Prostate gland (tissue), 2 donors: ENCODE data around the gene MRPS27.

Source experiments
- CTCF ChIP-seq, 4 experiments: fragments of 200-600 bp in 2 of 4; fragments of 450-650 bp in 2 of 4; sonication (generic) in 2 of 4; IDR thresholded peaks; 1 replicate in 3 of 4; 2 replicates in 1 of 4; pipeline ENCODE4 v1.5.1; 2016 to 2019; ENCODE audit warnings: antibody characterized with exemption in 4 of 4, mild to moderate bottlenecking in 2 of 4, moderate library complexity in 2 of 4
- POLR2AphosphoS5 ChIP-seq: sonication (generic); formaldehyde crosslinking; IDR thresholded peaks from one replicate; pipeline ENCODE4 v1.6.1; 2017; ENCODE audit warnings: antibody characterized with exemption

GRCh38 chr5:72234265-72234700, 85.8 kb downstream of the MRPS27 start:
- TF ChIP-seq CTCF (IDR thresholded peaks at IDR 0.05): no peak
- TF ChIP-seq POLR2AphosphoS5: no peak
